Smooth muscle cell (in vitro differentiated cells): ENCODE data around the gene HECTD2. TPM values are rescaled to one million over a fixed set of nuclear protein-coding genes. Genes with fewer than 3 reads are reported as not detected.
"Not testable (repeated sequence)": the region's sequence is repeated elsewhere in the genome, so short reads cannot be mapped to it uniquely, and the experiment has no call there.

Source experiments
- DNase-seq: peaks from one replicate; lab custom pipeline; 2025; ENCODE audit not compliant: unreplicated experiment; lab: John Stamatoyannopoulos, UW
- H2AFZ ChIP-seq: fragments of 200-600 bp; sonication (generic); 2 replicates; pipeline ENCODE4 v1.6.0; 2016; ENCODE audit warnings: antibody characterized with exemption, low read depth, mild to moderate bottlenecking
- H3F3A ChIP-seq: fragments of 200-600 bp; sonication (generic); 2 replicates; pipeline ENCODE4 v1.6.0; 2017; ENCODE audit warnings: antibody characterized with exemption, low read depth
- H3K27ac ChIP-seq: fragments of 200-600 bp; sonication (generic); 2 replicates; pipeline ENCODE4 v1.5.1; 2016; ENCODE audit warnings: low read depth, mild to moderate bottlenecking
- H3K27me3 ChIP-seq: fragments of 200-600 bp; sonication (generic); 2 replicates; pipeline ENCODE4 v1.6.1; 2016; ENCODE audit warnings: low read depth, mild to moderate bottlenecking
- H3K36me3 ChIP-seq: fragments of 200-600 bp; sonication (generic); 2 replicates; pipeline ENCODE4 v1.5.1; 2016; ENCODE audit warnings: low read depth
- H3K4me1 ChIP-seq: fragments of 200-600 bp; sonication (generic); 2 replicates; pipeline ENCODE4 v1.5.1; 2016; ENCODE audit warnings: low read depth
- H3K4me2 ChIP-seq: fragments of 200-600 bp; sonication (generic); 2 replicates; pipeline ENCODE4 v1.6.0; 2016; ENCODE audit warnings: mild to moderate bottlenecking
- H3K4me3 ChIP-seq: fragments of 200-600 bp; sonication (generic); 2 replicates; pipeline ENCODE4 v1.5.1; 2016; ENCODE audit warnings: mild to moderate bottlenecking
- H3K79me2 ChIP-seq: fragments of 200-600 bp; sonication (generic); 2 replicates; pipeline ENCODE4 v1.6.0; 2016; ENCODE audit warnings: low read depth, mild to moderate bottlenecking
- H3K9ac ChIP-seq: fragments of 200-600 bp; sonication (generic); 2 replicates; pipeline ENCODE4 v1.6.0; 2016; ENCODE audit warnings: low read depth
- H3K9me3 ChIP-seq: fragments of 200-600 bp; sonication (generic); replicated peaks from 2 replicates; pipeline ENCODE4 v1.5.1; 2016; ENCODE audit warnings: low read depth
- H4K20me1 ChIP-seq: fragments of 200-600 bp; sonication (generic); 2 replicates; pipeline ENCODE4 v1.6.0; 2016; ENCODE audit warnings: low read depth
- CTCF ChIP-seq: fragments of 200-600 bp; sonication (generic); IDR thresholded peaks from 2 replicates; pipeline ENCODE4 v1.5.1; 2017; ENCODE audit warnings: borderline replicate concordance, mild to moderate bottlenecking, antibody characterized with exemption; ENCODE audit not compliant: insufficient read depth, poor library complexity, severe bottlenecking
- WGBS: methylation state at CpG from one replicate; pipeline ENCODE4 v1.1.7; 2016; ENCODE audit warnings: low lambda C conversion rate; 5-methylcytosine and 5-hydroxymethylcytosine counted together
- polyA plus RNA-seq: library from polyadenylated mRNA; unstranded; fragments of >200 nt; fragmentation: Nextera tagmentation; extraction: Ambion mirVana; gene quantifications from 2 replicates; pipeline ENCODE4 v1.2.1, GENCODE V29; 2016
- total RNA-seq: library from RNA; depleted of rRNA; stranded (reverse); fragments of >200 nt; gene quantifications from 2 replicates; pipeline ENCODE4 v1.2.3, GENCODE V29; 2014

The HECTD2 gene
- total RNA-seq, result 12.7 and 15.4 TPM in 2 replicates
- polyA plus RNA-seq, result 4.2 and 4.4 TPM in 2 replicates

GRCh38 chr10:91409869-91410637 is at the start of gene HECTD2:
TSS of gene HECTD2 (plus strand) at chr10:91410344. CDS start at chr10:91410439, 95 bp downstream.
- no peaks in the 10 kb centered on the region for H3K36me3 ChIP-seq
- peak within 1 kb of the TSS; percentile 93 for H3K4me2 ChIP-seq
- TF ChIP-seq CTCF, result peak; percentile 24
- H3K9me3 ChIP-seq, result no peaks in the 10 kb centered on the region
- H3F3A ChIP-seq, result peaks cover 9% of the 10 kb centered on the region
- H3K79me2 ChIP-seq, result peaks cover 29% of the 10 kb centered on the region
- peak within 1 kb of the TSS; percentile 94 for H2AFZ ChIP-seq
- H3K27me3 ChIP-seq, result no peaks in the 10 kb centered on the region
- peak within 1 kb of the TSS; percentile 94 for H3K4me3 ChIP-seq
- H3K27ac ChIP-seq, result peak within 1 kb of the TSS; percentile 95
- peaks cover 21% of the 10 kb centered on the region for H4K20me1 ChIP-seq
- WGBS, result under 1% methylated on average over 64 of the region's 111 CpGs
- H3K9ac ChIP-seq, result peak within 1 kb of the TSS; percentile 97
- H3K4me1 ChIP-seq, result peaks cover 43% of the 10 kb centered on the region
- peak; percentile 82 for DNase-seq

- WGBS, result 86% methylated on average over 3 of the region's 3 CpGs
- no peak for TF ChIP-seq CTCF
- Histone ChIP-seq H3K9me3 (no peaks in the 10 kb centered on the region), H3K4me3 (no peak overlapping the region), H3K9ac (no peak overlapping the region), H3K27me3 (peaks cover 8% of the 10 kb centered on the region), H2AFZ (no peak overlapping the region), H3K4me2 (no peak overlapping the region), H3K79me2 (no peaks in the 10 kb centered on the region), H3F3A (no peaks in the 10 kb centered on the region), H3K27ac (no peak overlapping the region), H3K36me3 (no peaks in the 10 kb centered on the region), H4K20me1 (no peaks in the 10 kb centered on the region), H3K4me1 (no peaks in the 10 kb centered on the region)
- DNase-seq, result no peak
Observed at GRCh38 chr10:91360461-91360860, 49.7 kb upstream of the HECTD2 start.

GRCh38 chr10:91365519-91365918 is 44.6 kb upstream of the HECTD2 start:
- not testable (repeated sequence) for H2AFZ ChIP-seq, H3K27me3 ChIP-seq, H3K4me1 ChIP-seq, H3K4me3 ChIP-seq, DNase-seq, H3F3A ChIP-seq, H3K4me2 ChIP-seq, H3K79me2 ChIP-seq, H3K27ac ChIP-seq, H3K9me3 ChIP-seq, H3K9ac ChIP-seq, H3K36me3 ChIP-seq, H4K20me1 ChIP-seq
- WGBS, result 89% methylated on average over 3 of the region's 3 CpGs

GRCh38 chr10:91366704-91367103 is 43.4 kb upstream of the HECTD2 start:
- WGBS, result 91% methylated on average over 1 of the region's 1 CpG
- no peak for DNase-seq

More at GRCh38 chr10:91366704-91367103, 43.4 kb upstream of the HECTD2 start:
- H3F3A ChIP-seq, result no peaks in the 10 kb centered on the region
- H4K20me1 ChIP-seq, result no peaks in the 10 kb centered on the region
- H3K9ac ChIP-seq, result no peak overlapping the region
- no peaks in the 10 kb centered on the region for H3K4me1 ChIP-seq
- no peaks in the 10 kb centered on the region for H3K9me3 ChIP-seq
- H3K36me3 ChIP-seq, result no peaks in the 10 kb centered on the region
- H2AFZ ChIP-seq, result no peak overlapping the region
- H3K79me2 ChIP-seq, result no peaks in the 10 kb centered on the region
- no peak for TF ChIP-seq CTCF
- H3K27ac ChIP-seq, result no peak overlapping the region
- H3K4me3 ChIP-seq, result no peak overlapping the region
- no peaks in the 10 kb centered on the region for H3K27me3 ChIP-seq
- no peak overlapping the region for H3K4me2 ChIP-seq
